MCF 10A (cell line): Measurements from ENCODE around the gene HOATZ. TPM values are rescaled to one million over a fixed set of nuclear protein-coding genes. Genes with fewer than 3 reads are reported as not detected.

ENCODE experiments used
- BruUV-seq: library from RNA; stranded (reverse); fragments of 400-500 nt; replicated peaks from 2 replicates; lab custom pipeline; 2021; lab: Mats Ljungman, UMichigan
- CTCF ChIA-PET: fragments of 300-600 bp; sonication (Branson Sonifier 250); formaldehyde crosslinking; extraction: SDS; loops from one replicate; lab custom pipeline; 2021; ENCODE audit warnings: antibody characterized with exemption, inconsistent platforms; lab: Yijun Ruan, JAX
- POLR2A ChIA-PET: fragments of 300-600, 350-650 bp; sonication (Branson Sonifier 250); formaldehyde crosslinking; extraction: SDS; loops from one replicate; lab custom pipeline; 2020; ENCODE audit warnings: antibody characterized with exemption, inconsistent platforms; lab: Yijun Ruan, JAX
- DNase-seq: peaks from one replicate; pipeline ENCODE4 v3.0.0-alpha.2; 2018; ENCODE audit not compliant: unreplicated experiment
- H3K27ac Mint-ChIP-seq: one replicate; pipeline ENCODE4 v1.8.0; 2022; ENCODE audit warnings: mild to moderate bottlenecking, low read depth, mixed read lengths; ENCODE audit not compliant: unreplicated experiment
- H3K27me3 Mint-ChIP-seq: one replicate; pipeline ENCODE4 v1.8.0; 2022; ENCODE audit warnings: mixed read lengths; ENCODE audit not compliant: insufficient read depth, unreplicated experiment
- H3K36me3 Mint-ChIP-seq: one replicate; pipeline ENCODE4 v1.8.0; 2022; ENCODE audit warnings: mild to moderate bottlenecking, moderate library complexity, mixed read lengths; ENCODE audit not compliant: insufficient read depth, unreplicated experiment
- H3K4me1 Mint-ChIP-seq: one replicate; pipeline ENCODE4 v1.8.0; 2022; ENCODE audit warnings: mixed read lengths; ENCODE audit not compliant: insufficient read depth, unreplicated experiment
- H3K4me3 Mint-ChIP-seq: one replicate; pipeline ENCODE4 v1.8.0; 2022; ENCODE audit warnings: mild to moderate bottlenecking, moderate library complexity, mixed read lengths; ENCODE audit not compliant: unreplicated experiment
- H3K9me3 Mint-ChIP-seq: one replicate; pipeline ENCODE4 v1.8.0; 2022; ENCODE audit warnings: mixed read lengths; ENCODE audit not compliant: unreplicated experiment
- intact Hi-C: fragments of 100-400 bp; cut with micrococcal nuclease; formaldehyde crosslinking; loops from 2 replicates; pipeline ENCODE4 v1.14.1; 2022
- total RNA-seq: library from RNA; stranded (reverse); gene quantifications from 2 replicates; pipeline ENCODE4 v1.2.3, GENCODE V29; 2022
- TF ChIP-seq, protein P1 (sequence below): fragments of 200-600 bp; IDR thresholded peaks from one replicate; pipeline ENCODE4 v1.8.0; 2022; ENCODE audit warnings: antibody characterized with exemption, mild to moderate bottlenecking; ENCODE audit not compliant: unreplicated experiment

HOATZ gene
- total RNA-seq, 1 experiment from 2014 or later, result not detected

GRCh38 chr11:111510311-111510710 lies 4.3 kb upstream of the HOATZ start:
- Mint-ChIP-seq H3K36me3 (no peaks in the 10 kb centered on the region), H3K4me3 (peak overlapping the region; percentile 1)

GRCh38 chr11:111512296-111513239 lies 2.0 kb upstream of the HOATZ start, which contains the start of gene BTG4:
Gene BTG4 (minus strand): TSS chr11:111512386. CDS start chr11:111498776, 13,610 bp downstream.
- TF ChIP-seq, protein P1, sequence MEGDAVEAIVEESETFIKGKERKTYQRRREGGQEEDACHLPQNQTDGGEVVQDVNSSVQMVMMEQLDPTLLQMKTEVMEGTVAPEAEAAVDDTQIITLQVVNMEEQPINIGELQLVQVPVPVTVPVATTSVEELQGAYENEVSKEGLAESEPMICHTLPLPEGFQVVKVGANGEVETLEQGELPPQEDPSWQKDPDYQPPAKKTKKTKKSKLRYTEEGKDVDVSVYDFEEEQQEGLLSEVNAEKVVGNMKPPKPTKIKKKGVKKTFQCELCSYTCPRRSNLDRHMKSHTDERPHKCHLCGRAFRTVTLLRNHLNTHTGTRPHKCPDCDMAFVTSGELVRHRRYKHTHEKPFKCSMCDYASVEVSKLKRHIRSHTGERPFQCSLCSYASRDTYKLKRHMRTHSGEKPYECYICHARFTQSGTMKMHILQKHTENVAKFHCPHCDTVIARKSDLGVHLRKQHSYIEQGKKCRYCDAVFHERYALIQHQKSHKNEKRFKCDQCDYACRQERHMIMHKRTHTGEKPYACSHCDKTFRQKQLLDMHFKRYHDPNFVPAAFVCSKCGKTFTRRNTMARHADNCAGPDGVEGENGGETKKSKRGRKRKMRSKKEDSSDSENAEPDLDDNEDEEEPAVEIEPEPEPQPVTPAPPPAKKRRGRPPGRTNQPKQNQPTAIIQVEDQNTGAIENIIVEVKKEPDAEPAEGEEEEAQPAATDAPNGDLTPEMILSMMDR, result no peak
- Mint-ChIP-seq H3K4me1 (peaks cover 16% of the 10 kb centered on the region), H3K27ac (peak within 1 kb of the TSS; percentile 97), H3K27me3 (no peaks in the 10 kb centered on the region), H3K4me3 (peak within 1 kb of the TSS; percentile 50), H3K36me3 (no peaks in the 10 kb centered on the region), H3K9me3 (no peaks in the 10 kb centered on the region)
- no TSS peak for BruUV-seq
- ChIA-PET CTCF (interaction anchor here (0.6 to 1.7 kb wide), 4 partner anchors 21 to 58 kb away, joined by 3 to 6 read pairs (median 3); no protein-coding TSS in a partner anchor), POLR2A (interaction anchor here (0.5 to 0.9 kb wide), 2 partner anchors 26 to 255 kb away, joined by 3 read pairs; no protein-coding TSS in a partner anchor)
- intact Hi-C loops, result no loop called here
- DNase-seq, result no peak

More at GRCh38 chr11:111510311-111510710, 4.3 kb upstream of the HOATZ start:
- no TSS peak for BruUV-seq
- H3K4me1 Mint-ChIP-seq, result peaks cover 16% of the 10 kb centered on the region
- H3K27me3 Mint-ChIP-seq, result no peaks in the 10 kb centered on the region
- H3K9me3 Mint-ChIP-seq, result no peaks in the 10 kb centered on the region
- ChIA-PET CTCF (interaction anchor here (0.6 to 0.7 kb wide), 3 partner anchors 9 to 23 kb away, joined by 3 to 7 read pairs (median 5); no protein-coding TSS in a partner anchor), POLR2A (interaction anchor here (0.6 to 2.4 kb wide), 12 partner anchors 9 to 1134 kb away, joined by 3 to 11 read pairs (median 4); no protein-coding TSS in a partner anchor)
- TF ChIP-seq, protein P1, result no peak
- H3K27ac Mint-ChIP-seq, result peak overlapping the region; percentile 97
- peak; percentile 71 for DNase-seq
- intact Hi-C loops, result no loop called here

GRCh38 chr11:111513240-111513605 lies 1.4 kb upstream of the HOATZ start:
- Mint-ChIP-seq H3K9me3 (no peaks in the 10 kb centered on the region), H3K4me3 (no peak overlapping the region), H3K36me3 (no peaks in the 10 kb centered on the region), H3K4me1 (peaks cover 16% of the 10 kb centered on the region), H3K27me3 (no peaks in the 10 kb centered on the region), H3K27ac (no peak overlapping the region)
- no peak for DNase-seq
- CTCF ChIA-PET, result interaction anchor here (0.6 to 1.1 kb wide), 2 partner anchors 58 to 1078 kb away, joined by 3 read pairs; no protein-coding TSS in a partner anchor
- intact Hi-C loops, result no loop called here
- TF ChIP-seq, protein P1, result no peak
- POLR2A ChIA-PET, result interaction anchor here (0.5 to 0.9 kb wide), 5 partner anchors 17 to 255 kb away, joined by 3 to 4 read pairs (median 3); no protein-coding TSS in a partner anchor
- no TSS peak for BruUV-seq

- no TSS peak for BruUV-seq
- POLR2A ChIA-PET, result no interaction called here
- intact Hi-C loops, result no loop called here
- CTCF ChIA-PET, result no interaction called here
- Mint-ChIP-seq H3K27me3 (no peaks in the 10 kb centered on the region), H3K36me3 (no peaks in the 10 kb centered on the region), H3K9me3 (no peaks in the 10 kb centered on the region), H3K4me3 (no peak overlapping the region), H3K27ac (no peak overlapping the region), H3K4me1 (peaks cover 15% of the 10 kb centered on the region)
- TF ChIP-seq, protein P1, result no peak
- DNase-seq, result no peak
Measured at GRCh38 chr11:111515591-111515990, 1.0 kb downstream of the HOATZ start.
